Neural progenitor cell (in vitro differentiated cells): ENCODE results near the gene CCDC77.

Experiments used
- EZH2 ChIP-seq: fragments of 200-600 bp; sonication (generic); IDR thresholded peaks from 2 replicates; pipeline ENCODE4 v1.6.1; 2017; ENCODE audit warnings: antibody characterized with exemption, mild to moderate bottlenecking, moderate library complexity
- EZH2phosphoT487 ChIP-seq: fragments of 200-600 bp; sonication (generic); IDR thresholded peaks from 2 replicates; pipeline ENCODE4 v1.6.1; 2017; ENCODE audit warnings: antibody characterized with exemption
- TF ChIP-seq, protein P1 (sequence below): fragments of 200-600 bp; sonication (generic); IDR thresholded peaks from 2 replicates; pipeline ENCODE4 v1.5.1; 2017; ENCODE audit warnings: antibody characterized with exemption, mild to moderate bottlenecking

DNA sequence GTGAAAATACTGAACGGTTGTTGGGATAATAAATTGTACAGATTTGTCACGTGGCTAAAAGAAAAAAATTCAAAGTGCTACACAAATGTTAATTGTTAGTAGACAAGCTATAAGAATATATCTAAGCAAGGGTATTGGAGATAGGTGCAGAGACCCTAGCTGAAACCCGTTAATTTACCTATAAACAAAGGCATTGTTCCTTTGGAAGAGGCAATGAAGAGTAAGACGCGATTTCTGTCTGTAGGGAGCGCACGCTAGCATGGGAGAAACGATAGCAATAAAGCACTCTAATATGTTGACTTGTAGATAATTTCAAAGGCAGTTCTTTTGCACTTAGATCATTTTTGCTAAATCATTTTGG lies 565 bp downstream of the CCDC77 start:
- TF ChIP-seq, protein P1, sequence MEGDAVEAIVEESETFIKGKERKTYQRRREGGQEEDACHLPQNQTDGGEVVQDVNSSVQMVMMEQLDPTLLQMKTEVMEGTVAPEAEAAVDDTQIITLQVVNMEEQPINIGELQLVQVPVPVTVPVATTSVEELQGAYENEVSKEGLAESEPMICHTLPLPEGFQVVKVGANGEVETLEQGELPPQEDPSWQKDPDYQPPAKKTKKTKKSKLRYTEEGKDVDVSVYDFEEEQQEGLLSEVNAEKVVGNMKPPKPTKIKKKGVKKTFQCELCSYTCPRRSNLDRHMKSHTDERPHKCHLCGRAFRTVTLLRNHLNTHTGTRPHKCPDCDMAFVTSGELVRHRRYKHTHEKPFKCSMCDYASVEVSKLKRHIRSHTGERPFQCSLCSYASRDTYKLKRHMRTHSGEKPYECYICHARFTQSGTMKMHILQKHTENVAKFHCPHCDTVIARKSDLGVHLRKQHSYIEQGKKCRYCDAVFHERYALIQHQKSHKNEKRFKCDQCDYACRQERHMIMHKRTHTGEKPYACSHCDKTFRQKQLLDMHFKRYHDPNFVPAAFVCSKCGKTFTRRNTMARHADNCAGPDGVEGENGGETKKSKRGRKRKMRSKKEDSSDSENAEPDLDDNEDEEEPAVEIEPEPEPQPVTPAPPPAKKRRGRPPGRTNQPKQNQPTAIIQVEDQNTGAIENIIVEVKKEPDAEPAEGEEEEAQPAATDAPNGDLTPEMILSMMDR: peak; percentile 52
- no peak for TF ChIP-seq EZH2
- TF ChIP-seq EZH2phosphoT487: no peak
